ENCODE measurements around the gene ZKSCAN8.

Gene ZKSCAN8

GRCh38 chr6:28188111-28188979 is 46.7 kb downstream of the ZKSCAN8 start:
- Histone ChIP-seq H3K79me2 (ENCODE audit: insufficient read depth, low read length) (no peaks in the 10 kb centered on the region), H3K27me3 (ENCODE audit: low read length) (no peaks in the 10 kb centered on the region), H3K9me2 (replicated peaks; ENCODE audit: insufficient read depth, low read length) (no peaks in the 10 kb centered on the region), H4K20me1 (ENCODE audit: low read depth, low read length) (no peaks in the 10 kb centered on the region), H3K9ac (ENCODE audit: low read length) (no peak overlapping the region), H3K4me2 (ENCODE audit: low read depth, low read length, poor library complexity, severe bottlenecking) (no peak overlapping the region), H3K27ac (ENCODE audit: low read depth, low read length) (no peak overlapping the region), H3K36me3 (ENCODE audit: low read length) (no peaks in the 10 kb centered on the region), H2AFZ (ENCODE audit: low read depth, low read length, severe bottlenecking) (no peak overlapping the region), H3K9me3 (ENCODE audit: insufficient read depth, low read length) (peaks cover 29% of the 10 kb centered on the region), H3F3A (ENCODE audit: insufficient read depth) (no peaks in the 10 kb centered on the region), H3K4me3 (ENCODE audit: insufficient read depth, low read length, poor library complexity, severe bottlenecking) (no peak overlapping the region)
- no peak for TF ChIP-seq CTCF (IDR thresholded peaks at IDR 0.05; ENCODE audit: insufficient read depth, low read length, poor library complexity, severe bottlenecking)

- Histone ChIP-seq H3K9me2 (replicated peaks; ENCODE audit: insufficient read depth, low read length) (no peaks in the 10 kb centered on the region), H3K9ac (ENCODE audit: low read length) (no peak overlapping the region), H4K20me1 (ENCODE audit: low read depth, low read length) (no peaks in the 10 kb centered on the region), H3K27ac (ENCODE audit: low read depth, low read length) (no peak overlapping the region), H3F3A (ENCODE audit: insufficient read depth) (no peaks in the 10 kb centered on the region), H3K36me3 (ENCODE audit: low read length) (no peaks in the 10 kb centered on the region), H3K79me2 (ENCODE audit: insufficient read depth, low read length) (no peaks in the 10 kb centered on the region), H3K4me3 (ENCODE audit: insufficient read depth, low read length, poor library complexity, severe bottlenecking) (no peak overlapping the region), H3K4me2 (ENCODE audit: low read depth, low read length, poor library complexity, severe bottlenecking) (no peak overlapping the region), H3K9me3 (ENCODE audit: insufficient read depth, low read length) (peaks cover 12% of the 10 kb centered on the region; the same call in 1 of the 2 replicates), H3K27me3 (ENCODE audit: low read length) (0 out of 2 replicates have a peak, but pooled peaks cover 1% of the 10 kb centered on the region), H2AFZ (ENCODE audit: low read depth, low read length, severe bottlenecking) (no peak overlapping the region)
- TF ChIP-seq CTCF (IDR thresholded peaks at IDR 0.05; ENCODE audit: insufficient read depth, low read length, poor library complexity, severe bottlenecking) (no peak), EZH2phosphoT487 (conservative IDR thresholded peaks at IDR 0.05; ENCODE audit: low read length) (no peak)
Observed at GRCh38 chr6:28200020-28200419, 58.3 kb downstream of the ZKSCAN8 start.

GRCh38 chr6:28203201-28203600 is 61.5 kb downstream of the ZKSCAN8 start:
- Histone ChIP-seq H2AFZ (ENCODE audit: low read depth, low read length, severe bottlenecking) (no peak overlapping the region), H3K27ac (ENCODE audit: low read depth, low read length) (no peak overlapping the region), H3K9ac (ENCODE audit: low read length) (no peak overlapping the region), H3F3A (ENCODE audit: insufficient read depth) (no peaks in the 10 kb centered on the region), H3K36me3 (ENCODE audit: low read length) (no peaks in the 10 kb centered on the region), H3K9me3 (ENCODE audit: insufficient read depth, low read length) (peaks cover 12% of the 10 kb centered on the region; the same call in 1 of the 2 replicates), H3K9me2 (replicated peaks; ENCODE audit: insufficient read depth, low read length) (no peaks in the 10 kb centered on the region), H3K4me2 (ENCODE audit: low read depth, low read length, poor library complexity, severe bottlenecking) (no peak overlapping the region), H3K27me3 (ENCODE audit: low read length) (0 out of 2 replicates have a peak, but pooled peaks cover 4% of the 10 kb centered on the region), H3K4me3 (ENCODE audit: insufficient read depth, low read length, poor library complexity, severe bottlenecking) (no peak overlapping the region), H3K79me2 (ENCODE audit: insufficient read depth, low read length) (no peaks in the 10 kb centered on the region), H4K20me1 (ENCODE audit: low read depth, low read length) (no peaks in the 10 kb centered on the region)
- TF ChIP-seq CTCF (IDR thresholded peaks at IDR 0.05; ENCODE audit: insufficient read depth, low read length, poor library complexity, severe bottlenecking) (no peak), EZH2phosphoT487 (conservative IDR thresholded peaks at IDR 0.05; ENCODE audit: low read length) (no peak)
